Smooth muscle cell (in vitro differentiated cells): Measurements from ENCODE around the gene VOPP1. TPM values are rescaled to one million over a fixed set of nuclear protein-coding genes. Genes with fewer than 3 reads are reported as not detected.

ENCODE experiments used
- DNase-seq: peaks from one replicate; lab custom pipeline; 2025; ENCODE audit not compliant: unreplicated experiment; lab: John Stamatoyannopoulos, UW
- H2AFZ ChIP-seq: fragments of 200-600 bp; sonication (generic); 2 replicates; pipeline ENCODE4 v1.6.0; 2016; ENCODE audit warnings: antibody characterized with exemption, low read depth, mild to moderate bottlenecking
- H3F3A ChIP-seq: fragments of 200-600 bp; sonication (generic); 2 replicates; pipeline ENCODE4 v1.6.0; 2017; ENCODE audit warnings: antibody characterized with exemption, low read depth
- H3K27ac ChIP-seq: fragments of 200-600 bp; sonication (generic); 2 replicates; pipeline ENCODE4 v1.5.1; 2016; ENCODE audit warnings: low read depth, mild to moderate bottlenecking
- H3K27me3 ChIP-seq: fragments of 200-600 bp; sonication (generic); 2 replicates; pipeline ENCODE4 v1.6.1; 2016; ENCODE audit warnings: low read depth, mild to moderate bottlenecking
- H3K36me3 ChIP-seq: fragments of 200-600 bp; sonication (generic); 2 replicates; pipeline ENCODE4 v1.5.1; 2016; ENCODE audit warnings: low read depth
- H3K4me1 ChIP-seq: fragments of 200-600 bp; sonication (generic); 2 replicates; pipeline ENCODE4 v1.5.1; 2016; ENCODE audit warnings: low read depth
- H3K4me2 ChIP-seq: fragments of 200-600 bp; sonication (generic); 2 replicates; pipeline ENCODE4 v1.6.0; 2016; ENCODE audit warnings: mild to moderate bottlenecking
- H3K4me3 ChIP-seq: fragments of 200-600 bp; sonication (generic); 2 replicates; pipeline ENCODE4 v1.5.1; 2016; ENCODE audit warnings: mild to moderate bottlenecking
- H3K79me2 ChIP-seq: fragments of 200-600 bp; sonication (generic); 2 replicates; pipeline ENCODE4 v1.6.0; 2016; ENCODE audit warnings: low read depth, mild to moderate bottlenecking
- H3K9ac ChIP-seq: fragments of 200-600 bp; sonication (generic); 2 replicates; pipeline ENCODE4 v1.6.0; 2016; ENCODE audit warnings: low read depth
- H3K9me3 ChIP-seq: fragments of 200-600 bp; sonication (generic); replicated peaks from 2 replicates; pipeline ENCODE4 v1.5.1; 2016; ENCODE audit warnings: low read depth
- H4K20me1 ChIP-seq: fragments of 200-600 bp; sonication (generic); 2 replicates; pipeline ENCODE4 v1.6.0; 2016; ENCODE audit warnings: low read depth
- CTCF ChIP-seq: fragments of 200-600 bp; sonication (generic); IDR thresholded peaks from 2 replicates; pipeline ENCODE4 v1.5.1; 2017; ENCODE audit warnings: borderline replicate concordance, mild to moderate bottlenecking, antibody characterized with exemption; ENCODE audit not compliant: insufficient read depth, poor library complexity, severe bottlenecking
- whole genome bisulfite sequencing: methylation state at CpG from one replicate; pipeline ENCODE4 v1.1.7; 2016; ENCODE audit warnings: low lambda C conversion rate; 5-methylcytosine and 5-hydroxymethylcytosine counted together
- polyA plus RNA-seq: library from polyadenylated mRNA; unstranded; fragments of >200 nt; fragmentation: Nextera tagmentation; extraction: Ambion mirVana; gene quantifications from 2 replicates; pipeline ENCODE4 v1.2.1, GENCODE V29; 2016
- total RNA-seq: library from RNA; depleted of rRNA; stranded (reverse); fragments of >200 nt; gene quantifications from 2 replicates; pipeline ENCODE4 v1.2.3, GENCODE V29; 2014

Gene VOPP1
- total and polyA plus RNA-seq, 2 experiments from 2014 or later = 18.3 to 26.6 TPM

GRCh38 chr7:55567571-55567970, 4.7 kb downstream of the VOPP1 start:
- Histone ChIP-seq H2AFZ (no peak overlapping the region), H3K9me3 (no peaks in the 10 kb centered on the region), H3K79me2 (peaks cover 37% of the 10 kb centered on the region), H3K36me3 (no peaks in the 10 kb centered on the region), H3K27me3 (no peaks in the 10 kb centered on the region), H3K4me3 (no peak overlapping the region), H4K20me1 (peaks cover 60% of the 10 kb centered on the region), H3K4me1 (peaks cover 9% of the 10 kb centered on the region), H3F3A (no peaks in the 10 kb centered on the region), H3K27ac (no peak overlapping the region), H3K9ac (no peak overlapping the region), H3K4me2 (no peak overlapping the region)
- no peak for DNase-seq
- TF ChIP-seq CTCF = no peak
- 81% methylated on average over 3 of the region's 3 CpGs for WGBS

GRCh38 chr7:55565681-55566080, 6.6 kb downstream of the VOPP1 start:
- H3K27me3 ChIP-seq = no peaks in the 10 kb centered on the region
- no peak overlapping the region for H3K4me3 ChIP-seq
- H3F3A ChIP-seq = no peaks in the 10 kb centered on the region
- no peak overlapping the region for H2AFZ ChIP-seq
- no peak overlapping the region for H3K9ac ChIP-seq
- H4K20me1 ChIP-seq = peaks cover 76% of the 10 kb centered on the region
- H3K4me1 ChIP-seq = peaks cover 4% of the 10 kb centered on the region
- DNase-seq = no peak
- no peak for TF ChIP-seq CTCF
- 95% methylated on average over 3 of the region's 3 CpGs for WGBS
- H3K4me2 ChIP-seq = no peak overlapping the region
- no peaks in the 10 kb centered on the region for H3K36me3 ChIP-seq
- H3K79me2 ChIP-seq = peaks cover 45% of the 10 kb centered on the region
- H3K27ac ChIP-seq = no peak overlapping the region
- H3K9me3 ChIP-seq = no peaks in the 10 kb centered on the region

- H3K27ac ChIP-seq = no peak overlapping the region
- TF ChIP-seq CTCF = no peak
- no peaks in the 10 kb centered on the region for H3K36me3 ChIP-seq
- 33% methylated on average over 4 of the region's 4 CpGs for WGBS
- H3K27me3 ChIP-seq = no peaks in the 10 kb centered on the region
- H3K4me3 ChIP-seq = no peak overlapping the region
- no peaks in the 10 kb centered on the region for H3K4me1 ChIP-seq
- H3K9me3 ChIP-seq = no peaks in the 10 kb centered on the region
- H3K9ac ChIP-seq = no peak overlapping the region
- peaks cover 52% of the 10 kb centered on the region for H3K79me2 ChIP-seq
- DNase-seq = no peak
- H2AFZ ChIP-seq = no peak overlapping the region
- H4K20me1 ChIP-seq = peaks cover 86% of the 10 kb centered on the region
- H3K4me2 ChIP-seq = no peak overlapping the region
- no peaks in the 10 kb centered on the region for H3F3A ChIP-seq
These were observed 8.5 kb downstream of the VOPP1 start for GRCh38 chr7:55563596-55564325.

- no peaks in the 10 kb centered on the region for H3K4me1 ChIP-seq
- WGBS = 91% methylated on average over 4 of the region's 4 CpGs
- no peak for TF ChIP-seq CTCF
- H3K4me2 ChIP-seq = no peak overlapping the region
- peaks cover 90% of the 10 kb centered on the region for H4K20me1 ChIP-seq
- H2AFZ ChIP-seq = no peak overlapping the region
- no peaks in the 10 kb centered on the region for H3K36me3 ChIP-seq
- no peak overlapping the region for H3K4me3 ChIP-seq
- DNase-seq = no peak
- peaks cover 48% of the 10 kb centered on the region for H3K79me2 ChIP-seq
- H3F3A ChIP-seq = no peaks in the 10 kb centered on the region
- no peak overlapping the region for H3K9ac ChIP-seq
- no peaks in the 10 kb centered on the region for H3K27me3 ChIP-seq
- H3K27ac ChIP-seq = no peak overlapping the region
- H3K9me3 ChIP-seq = no peaks in the 10 kb centered on the region
These were observed 10.6 kb downstream of the VOPP1 start for GRCh38 chr7:55561690-55562089.
